Activated CD4-positive, alpha-beta memory T cell treated with anti-CD3 and anti-CD28 coated beads for 36 hours (primary cell): ENCODE data around the gene RIMBP2. TPM values are rescaled to one million over a fixed set of nuclear protein-coding genes. Genes with fewer than 3 reads are reported as not detected.

Experiments
- CTCF ChIA-PET: fragments of 350-600 bp; sonication (Branson Sonifier 250); formaldehyde crosslinking; loops from one replicate; lab custom pipeline; 2021; ENCODE audit warnings: antibody characterized with exemption, inconsistent platforms; lab: Charles Lee
- POLR2A ChIA-PET: fragments of 350-600 bp; sonication (Branson Sonifier 250); formaldehyde crosslinking; loops from one replicate; lab custom pipeline; 2021; ENCODE audit warnings: antibody characterized with exemption; lab: Charles Lee
- DNase-seq: peaks from one replicate; pipeline ENCODE4 v3.0.0-alpha.2; 2020
- H3K27ac Mint-ChIP-seq: one replicate; pipeline ENCODE4 v1.8.0; 2021; ENCODE audit warnings: mixed read lengths
- H3K27me3 Mint-ChIP-seq: one replicate; pipeline ENCODE4 v1.8.0; 2021; ENCODE audit warnings: mixed read lengths
- H3K36me3 Mint-ChIP-seq: one replicate; pipeline ENCODE4 v1.8.0; 2021; ENCODE audit warnings: mixed read lengths
- H3K4me1 Mint-ChIP-seq: one replicate; pipeline ENCODE4 v1.8.0; 2021; ENCODE audit warnings: low read depth, mixed read lengths
- H3K4me3 Mint-ChIP-seq: one replicate; pipeline ENCODE4 v1.8.0; 2021; ENCODE audit warnings: mild to moderate bottlenecking, mixed read lengths
- H3K9me3 Mint-ChIP-seq: one replicate; pipeline ENCODE4 v1.8.0; 2021; ENCODE audit warnings: mixed read lengths
- intact Hi-C: fragments of 100-400 bp; cut with micrococcal nuclease; formaldehyde crosslinking; loops from one replicate; pipeline ENCODE4 v1.15.1; 2023
- total RNA-seq, 2 experiments: library from RNA; stranded (reverse); gene quantifications; one replicate each; pipeline ENCODE4 v1.2.3, GENCODE V29; 2021

Gene RIMBP2
- total RNA-seq, 2 experiments from 2014 or later = 0.27 TPM; not detected in 1

DNA sequence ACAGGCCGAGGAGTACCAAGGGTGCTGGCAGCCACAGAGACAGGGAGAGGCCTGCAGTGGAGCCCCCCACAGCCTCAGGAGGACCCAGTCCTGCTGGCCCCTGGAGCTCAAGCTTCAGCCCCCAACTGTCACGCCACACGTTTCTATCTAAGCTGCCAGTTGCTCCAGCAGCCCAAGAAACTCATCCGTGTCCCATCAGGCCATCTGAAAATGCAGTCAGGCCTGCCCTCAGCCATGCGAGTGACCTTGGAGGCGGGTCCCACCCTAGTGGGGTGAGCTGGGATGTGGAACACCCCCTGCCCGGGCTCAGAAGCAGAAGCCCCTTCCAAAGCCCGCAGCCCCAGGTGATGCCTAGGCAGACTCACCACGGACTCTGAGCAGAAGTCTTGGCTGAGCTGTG, 158.9 kb downstream of the RIMBP2 start:
- H3K36me3 Mint-ChIP-seq = no peaks in the 10 kb centered on the region
- DNase-seq = no peak
- H3K9me3 Mint-ChIP-seq = peaks cover 8% of the 10 kb centered on the region
- intact Hi-C loops = no loop called here
- H3K4me3 Mint-ChIP-seq = no peak overlapping the region
- no peaks in the 10 kb centered on the region for H3K4me1 Mint-ChIP-seq
- no peaks in the 10 kb centered on the region for H3K27me3 Mint-ChIP-seq
- ChIA-PET POLR2A (no interaction called here), CTCF (no interaction called here)
- H3K27ac Mint-ChIP-seq = no peak overlapping the region

DNA sequence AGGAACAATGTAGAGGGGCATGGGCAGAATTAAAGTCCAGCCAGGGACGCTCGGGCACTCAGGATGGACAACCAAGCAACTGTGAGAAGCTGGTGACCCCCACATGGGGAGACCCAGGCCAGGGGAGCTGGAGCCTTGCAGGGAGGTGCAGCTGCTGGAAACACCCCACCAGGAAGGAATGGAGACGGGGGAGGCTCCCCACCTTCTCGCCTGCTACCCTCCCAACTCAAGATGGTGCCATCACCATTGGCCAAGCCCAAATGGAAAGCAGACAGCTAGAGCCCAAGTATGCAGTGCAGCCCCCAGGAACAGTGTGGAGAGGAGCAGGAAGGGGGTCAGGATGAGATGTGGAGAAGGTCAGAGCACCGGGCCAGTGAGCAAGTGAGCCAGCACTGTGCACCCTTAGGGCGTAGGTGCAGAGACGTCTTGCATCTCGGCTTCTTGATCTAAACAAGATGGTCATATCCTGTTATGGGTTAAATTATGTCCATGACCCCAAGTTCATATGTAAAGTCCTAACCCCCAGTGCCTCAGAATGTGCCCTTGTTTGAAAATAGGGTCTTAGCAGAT, 159.5 kb downstream of the RIMBP2 start:
- intact Hi-C loops = no loop called here
- H3K36me3 Mint-ChIP-seq = no peaks in the 10 kb centered on the region
- ChIA-PET POLR2A (no interaction called here), CTCF (no interaction called here)
- H3K9me3 Mint-ChIP-seq = peaks cover 13% of the 10 kb centered on the region
- H3K4me3 Mint-ChIP-seq = no peak overlapping the region
- H3K4me1 Mint-ChIP-seq = no peaks in the 10 kb centered on the region
- no peak overlapping the region for H3K27ac Mint-ChIP-seq
- no peaks in the 10 kb centered on the region for H3K27me3 Mint-ChIP-seq
- no peak for DNase-seq

DNA sequence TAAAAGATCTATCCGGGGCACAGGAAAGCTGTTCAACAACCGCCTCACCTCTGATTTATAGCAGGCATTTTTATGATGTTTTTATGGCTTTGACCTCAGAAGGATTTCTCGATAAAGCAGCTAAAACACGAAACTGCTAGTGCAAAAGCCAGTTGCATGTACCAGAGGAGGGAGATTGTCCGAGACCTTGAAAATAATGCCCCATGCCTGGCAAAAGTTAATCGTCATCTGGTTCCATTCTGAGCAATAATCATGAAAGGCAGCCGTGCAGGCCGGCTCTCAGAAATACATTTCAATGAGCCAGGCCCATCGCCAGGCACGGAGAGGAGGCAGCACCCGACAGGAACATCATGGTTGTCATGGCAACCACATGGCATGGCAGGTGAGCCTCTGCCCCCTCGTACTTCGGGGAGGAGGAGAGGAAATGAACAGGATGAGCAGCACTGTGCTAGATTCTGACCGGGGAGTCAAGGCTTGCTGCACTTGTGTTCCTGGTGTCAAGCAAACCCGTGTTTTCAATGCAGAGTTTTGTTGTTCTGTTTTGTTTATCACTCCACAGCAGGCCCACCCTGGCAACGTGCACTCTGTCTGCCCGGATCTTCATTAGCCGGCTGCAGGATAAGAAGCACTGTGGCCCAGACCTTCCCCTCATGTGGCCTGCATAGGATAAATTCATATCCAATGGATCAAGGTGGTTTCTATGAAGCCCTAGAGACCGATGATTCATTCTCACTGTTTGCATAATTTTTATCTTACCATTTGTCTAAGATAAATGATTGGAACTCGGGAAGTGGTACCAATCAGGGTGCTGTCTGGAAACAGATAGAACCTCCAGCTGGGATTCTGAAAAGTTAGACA, 160.2 kb downstream of the RIMBP2 start:
- H3K4me1 Mint-ChIP-seq = no peaks in the 10 kb centered on the region
- CTCF ChIA-PET = no interaction called here
- intact Hi-C loops = no loop called here
- no peak for DNase-seq
- H3K27me3 Mint-ChIP-seq = no peaks in the 10 kb centered on the region
- POLR2A ChIA-PET = no interaction called here
- H3K9me3 Mint-ChIP-seq = peaks cover 18% of the 10 kb centered on the region
- no peak overlapping the region for H3K27ac Mint-ChIP-seq
- H3K36me3 Mint-ChIP-seq = no peaks in the 10 kb centered on the region
- H3K4me3 Mint-ChIP-seq = no peak overlapping the region

DNA sequence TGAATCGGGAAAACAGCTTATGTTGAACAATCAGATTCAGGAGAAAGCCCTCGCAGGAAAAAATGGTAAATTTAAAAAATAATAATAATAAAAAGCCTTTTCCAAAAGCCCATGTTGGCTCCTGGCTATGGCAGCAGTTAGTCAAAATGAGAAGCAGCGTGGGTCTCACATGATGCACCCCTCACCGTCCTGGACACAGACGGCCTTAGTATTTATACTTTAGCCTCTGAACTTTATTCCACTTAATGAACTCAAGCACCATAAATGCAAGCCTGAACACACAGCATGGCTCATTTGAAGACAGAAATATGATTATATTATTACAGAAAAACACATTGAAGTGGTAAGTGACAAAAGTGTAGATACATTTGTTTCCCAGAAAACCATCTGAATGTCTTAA, 160.9 kb downstream of the RIMBP2 start:
- Mint-ChIP-seq H3K27me3 (no peaks in the 10 kb centered on the region), H3K4me3 (no peak overlapping the region), H3K27ac (no peak overlapping the region), H3K4me1 (no peaks in the 10 kb centered on the region), H3K36me3 (no peaks in the 10 kb centered on the region), H3K9me3 (peaks cover 14% of the 10 kb centered on the region)
- DNase-seq = no peak
- POLR2A ChIA-PET = no interaction called here
- intact Hi-C loops = no loop called here
- CTCF ChIA-PET = no interaction called here

DNA sequence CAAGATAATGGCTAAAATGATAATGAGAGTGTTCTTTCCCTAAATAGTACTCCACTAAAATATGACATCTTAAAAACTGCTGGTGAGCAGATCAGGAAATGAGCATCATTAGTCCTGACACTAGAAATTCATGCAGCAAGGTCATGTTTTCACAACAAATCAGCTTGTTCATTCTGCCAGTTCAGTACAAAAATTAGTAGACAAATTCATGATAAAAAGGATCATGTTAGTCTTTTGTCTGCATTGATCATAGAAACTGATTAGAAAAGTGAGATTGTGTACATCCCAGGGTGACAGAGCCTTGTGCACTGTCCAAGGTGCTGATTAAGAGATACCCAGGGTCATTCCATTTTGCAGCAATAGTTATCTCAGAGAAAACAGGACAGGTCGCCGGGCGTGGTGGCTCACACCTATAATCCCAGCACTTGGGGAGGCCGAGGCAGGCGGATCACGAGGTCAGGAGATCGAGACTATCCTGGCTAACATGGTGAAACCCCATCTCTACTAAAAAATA, 163.6 kb downstream of the RIMBP2 start:
- H3K4me3 Mint-ChIP-seq = no peak overlapping the region
- intact Hi-C loops = no loop called here
- ChIA-PET POLR2A (no interaction called here), CTCF (no interaction called here)
- H3K9me3 Mint-ChIP-seq = peaks cover 14% of the 10 kb centered on the region
- H3K4me1 Mint-ChIP-seq = no peaks in the 10 kb centered on the region
- no peaks in the 10 kb centered on the region for H3K27me3 Mint-ChIP-seq
- no peak overlapping the region for H3K27ac Mint-ChIP-seq
- no peaks in the 10 kb centered on the region for H3K36me3 Mint-ChIP-seq
- no peak for DNase-seq

DNA sequence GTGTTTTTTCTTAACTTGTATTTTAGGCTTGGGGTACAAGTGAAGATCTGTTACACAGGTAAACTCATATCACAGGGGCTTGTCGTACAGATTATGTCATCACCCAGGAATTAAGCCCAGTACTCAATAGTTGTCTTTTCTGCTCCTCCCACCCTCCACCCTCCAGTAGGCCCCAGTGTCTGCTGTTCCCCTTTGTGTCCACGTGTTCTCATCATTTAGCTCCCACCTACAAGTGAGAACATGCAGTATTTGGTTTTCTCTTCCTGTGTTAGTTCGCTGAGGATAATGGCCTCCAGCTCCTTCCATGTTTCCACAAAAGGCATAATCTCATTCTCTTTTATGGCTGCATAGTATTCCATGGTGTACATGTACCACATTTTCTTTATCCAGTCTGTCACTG, 166.7 kb downstream of the RIMBP2 start:
- Mint-ChIP-seq H3K4me3 (no peak overlapping the region), H3K9me3 (peaks cover 14% of the 10 kb centered on the region), H3K36me3 (no peaks in the 10 kb centered on the region), H3K4me1 (no peaks in the 10 kb centered on the region), H3K27me3 (no peaks in the 10 kb centered on the region), H3K27ac (no peak overlapping the region)
- no peak for DNase-seq
- intact Hi-C loops = no loop called here
- ChIA-PET CTCF (no interaction called here), POLR2A (no interaction called here)

DNA sequence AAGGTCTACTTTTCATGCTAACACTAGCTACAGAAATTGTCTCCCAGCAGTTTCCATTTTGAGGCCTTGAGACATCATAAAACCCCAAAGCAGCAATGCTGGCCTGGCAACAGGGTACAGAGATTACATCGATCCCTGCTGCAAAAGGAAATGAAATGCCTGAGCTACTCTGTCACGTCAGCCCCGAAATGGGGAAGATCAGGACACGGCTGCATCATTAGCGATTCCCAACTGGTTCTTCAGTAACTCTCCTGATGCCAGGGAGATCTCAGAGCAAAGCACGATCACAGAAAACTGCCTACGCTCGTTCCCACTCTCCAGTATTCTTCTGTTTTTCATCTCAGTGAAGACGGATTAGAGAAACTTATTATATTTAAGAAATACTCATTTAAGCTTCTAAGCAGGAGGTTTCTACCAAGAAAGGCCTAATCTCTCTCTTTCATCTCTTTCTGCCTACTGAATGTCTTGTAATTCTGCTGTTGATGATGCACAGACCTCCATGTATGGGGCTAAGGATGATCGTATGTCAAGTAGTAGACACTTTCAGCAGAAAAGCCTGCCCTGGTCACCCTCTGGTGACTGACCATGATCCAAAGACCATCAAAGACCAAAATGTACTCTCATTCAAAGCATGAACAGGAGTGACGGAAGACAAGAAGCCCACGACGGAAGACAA, 168.5 kb downstream of the RIMBP2 start:
- no peaks in the 10 kb centered on the region for H3K4me1 Mint-ChIP-seq
- no peaks in the 10 kb centered on the region for H3K27me3 Mint-ChIP-seq
- no peak overlapping the region for H3K4me3 Mint-ChIP-seq
- H3K9me3 Mint-ChIP-seq = peaks cover 17% of the 10 kb centered on the region
- no peak for DNase-seq
- ChIA-PET POLR2A (no interaction called here), CTCF (no interaction called here)
- H3K36me3 Mint-ChIP-seq = no peaks in the 10 kb centered on the region
- intact Hi-C loops = no loop called here
- no peak overlapping the region for H3K27ac Mint-ChIP-seq

DNA sequence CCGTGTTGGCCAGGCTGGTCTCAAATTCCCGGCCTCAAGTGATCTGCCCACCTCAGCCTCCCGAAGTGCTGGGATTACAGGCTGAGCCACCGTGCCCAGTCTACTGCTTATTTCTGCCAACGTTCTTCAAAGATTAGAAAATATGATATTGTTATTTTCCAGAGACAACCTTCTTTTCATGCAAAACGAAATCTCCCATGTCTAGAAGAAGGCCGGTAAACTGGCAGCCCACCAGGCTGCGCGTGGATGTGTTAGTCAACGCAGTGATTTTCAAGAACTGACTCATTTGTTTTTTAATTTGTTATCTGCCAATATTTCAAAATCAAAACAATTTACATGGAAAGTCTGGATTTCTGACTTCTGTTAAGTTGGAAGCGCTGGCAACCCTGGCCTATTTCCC, 169.6 kb downstream of the RIMBP2 start:
- ChIA-PET CTCF (no interaction called here), POLR2A (no interaction called here)
- Mint-ChIP-seq H3K27ac (no peak overlapping the region), H3K27me3 (no peaks in the 10 kb centered on the region), H3K4me1 (no peaks in the 10 kb centered on the region), H3K36me3 (no peaks in the 10 kb centered on the region), H3K9me3 (peaks cover 9% of the 10 kb centered on the region), H3K4me3 (no peak overlapping the region)
- DNase-seq = no peak
- intact Hi-C loops = no loop called here

DNA sequence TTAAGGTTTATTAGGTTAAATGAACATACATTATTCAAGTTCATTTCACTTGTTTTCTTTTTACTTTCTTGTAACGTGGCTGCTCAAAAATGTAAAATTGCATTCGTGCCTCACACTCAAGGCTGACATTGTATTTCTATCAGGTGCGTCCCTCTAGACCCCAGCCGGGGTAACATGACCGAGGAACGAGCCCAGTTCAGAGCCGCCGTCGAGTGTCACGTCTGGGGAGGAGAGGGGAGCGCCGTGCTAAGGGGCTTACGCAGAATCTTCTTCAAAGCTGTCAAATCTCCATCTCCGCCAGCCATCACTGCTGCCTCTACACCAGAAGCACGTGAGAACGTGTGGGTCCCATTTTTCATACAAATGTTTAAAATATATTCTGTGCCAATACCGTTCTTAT, 170.6 kb downstream of the RIMBP2 start:
- Mint-ChIP-seq H3K27ac (no peak overlapping the region), H3K36me3 (no peaks in the 10 kb centered on the region), H3K27me3 (no peaks in the 10 kb centered on the region), H3K4me3 (no peak overlapping the region), H3K9me3 (peaks cover 13% of the 10 kb centered on the region), H3K4me1 (no peaks in the 10 kb centered on the region)
- CTCF ChIA-PET = no interaction called here
- POLR2A ChIA-PET = no interaction called here
- DNase-seq = no peak
- intact Hi-C loops = no loop called here

DNA sequence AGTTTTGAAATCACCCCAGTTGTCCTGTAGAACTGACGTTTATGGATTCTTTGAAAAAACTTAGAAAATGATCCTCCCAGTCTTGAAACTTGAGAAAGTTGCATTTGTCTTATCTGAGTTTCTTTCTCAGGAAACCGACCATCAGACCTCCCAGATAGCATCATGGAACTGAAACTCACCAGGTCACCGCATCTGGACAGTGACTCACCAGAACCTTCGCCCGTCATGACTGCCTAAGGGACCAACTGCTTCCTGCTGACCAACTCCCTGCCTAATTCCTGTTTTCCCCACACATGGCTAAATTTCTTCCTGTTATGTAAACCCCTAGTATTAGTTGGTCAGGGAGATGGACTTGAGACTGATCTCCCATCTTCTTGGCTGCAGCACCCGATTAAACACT, 175.7 kb downstream of the RIMBP2 start:
- H3K27me3 Mint-ChIP-seq = no peaks in the 10 kb centered on the region
- H3K36me3 Mint-ChIP-seq = no peaks in the 10 kb centered on the region
- ChIA-PET CTCF (no interaction called here), POLR2A (no interaction called here)
- intact Hi-C loops = no loop called here
- no peak overlapping the region for H3K27ac Mint-ChIP-seq
- H3K9me3 Mint-ChIP-seq = peaks cover 24% of the 10 kb centered on the region
- no peaks in the 10 kb centered on the region for H3K4me1 Mint-ChIP-seq
- no peak for DNase-seq
- no peak overlapping the region for H3K4me3 Mint-ChIP-seq

DNA sequence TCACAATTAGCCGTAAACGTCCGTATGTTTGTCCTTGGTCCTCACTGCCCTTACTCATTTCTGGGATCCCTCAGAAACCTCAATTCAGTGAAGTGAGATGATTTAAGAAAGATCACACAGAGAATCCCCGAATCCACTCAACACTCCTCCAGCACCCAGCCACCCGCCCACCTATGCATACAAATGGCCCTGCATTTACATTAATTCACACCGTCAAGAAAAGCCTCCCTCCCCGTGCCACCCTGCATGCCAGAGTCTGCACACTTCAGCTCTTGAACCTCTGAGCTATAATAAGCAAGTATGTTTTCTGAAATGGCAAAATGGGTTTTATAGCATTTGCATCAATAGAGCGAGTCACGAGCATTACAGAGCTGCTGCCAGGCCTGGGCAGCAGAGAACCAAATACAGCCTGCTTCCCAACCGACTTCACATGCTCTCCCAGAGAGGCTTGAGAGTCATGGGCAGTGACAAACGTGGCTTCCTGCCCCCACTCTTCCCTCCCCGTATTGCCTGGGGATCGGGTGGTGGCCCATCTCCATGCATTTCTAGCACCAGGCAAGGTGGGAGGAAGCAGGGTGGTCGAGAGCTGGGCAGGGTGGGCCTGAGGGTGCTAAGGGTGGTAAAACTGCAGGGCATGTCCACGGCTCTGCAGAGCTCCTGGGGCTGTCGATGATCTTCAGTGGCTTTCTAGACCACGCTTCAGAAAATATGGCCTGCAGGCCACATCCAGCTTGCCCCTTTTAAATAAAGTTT, 177.6 kb downstream of the RIMBP2 start:
- no peak for DNase-seq
- H3K4me1 Mint-ChIP-seq = no peaks in the 10 kb centered on the region

DNA sequence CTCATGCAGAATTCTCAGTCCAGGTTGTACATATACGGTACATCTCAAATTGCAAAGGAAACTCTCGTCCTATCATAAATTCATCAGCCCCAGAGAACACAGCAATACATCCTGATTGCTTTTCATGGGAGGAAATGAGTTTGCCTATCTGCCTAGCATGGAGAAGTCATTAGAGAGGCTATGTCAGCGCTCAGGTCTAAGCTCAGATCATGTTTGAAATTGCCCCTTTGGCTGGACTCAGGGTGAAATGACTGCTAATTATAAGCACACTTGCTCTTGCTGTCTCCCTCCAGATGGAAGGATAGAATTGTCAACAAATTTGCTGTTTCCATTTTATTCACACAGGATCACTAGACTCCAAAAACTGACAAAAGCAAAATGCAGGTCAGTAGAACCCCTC, 178.4 kb downstream of the RIMBP2 start:
- CTCF ChIA-PET = no interaction called here
- Mint-ChIP-seq H3K4me1 (no peaks in the 10 kb centered on the region), H3K27me3 (no peaks in the 10 kb centered on the region), H3K36me3 (no peaks in the 10 kb centered on the region), H3K9me3 (peaks cover 21% of the 10 kb centered on the region), H3K4me3 (no peak overlapping the region), H3K27ac (no peak overlapping the region)
- intact Hi-C loops = no loop called here
- no peak for DNase-seq
- POLR2A ChIA-PET = no interaction called here

More for the DNA sequence above, 177.6 kb downstream of the RIMBP2 start:
- Mint-ChIP-seq H3K27ac (no peak overlapping the region), H3K4me3 (no peak overlapping the region), H3K27me3 (no peaks in the 10 kb centered on the region), H3K36me3 (no peaks in the 10 kb centered on the region), H3K9me3 (peaks cover 24% of the 10 kb centered on the region)
- POLR2A ChIA-PET = no interaction called here
- CTCF ChIA-PET = no interaction called here
- intact Hi-C loops = no loop called here
